IPS-20b (cell line): ENCODE results near the gene CCT3.

Experiments used
- H3K27ac ChIP-seq: one replicate; pipeline ENCODE4 v1.5.1; 2013; ENCODE audit warnings: low read length
- H3K27me3 ChIP-seq: 2 replicates; pipeline ENCODE4 v1.6.1; 2013; ENCODE audit warnings: mild to moderate bottlenecking, low read length, inconsistent platforms; ENCODE audit not compliant: insufficient read depth
- H3K36me3 ChIP-seq: 2 replicates; pipeline ENCODE4 v1.6.1; 2013; ENCODE audit warnings: low read depth, mild to moderate bottlenecking, inconsistent platforms, low read length, moderate library complexity; ENCODE audit not compliant: insufficient read depth
- H3K4me1 ChIP-seq: 2 replicates; pipeline ENCODE4 v1.6.1; 2013; ENCODE audit warnings: mild to moderate bottlenecking, control low read depth, inconsistent platforms, low read length, moderate library complexity; ENCODE audit not compliant: insufficient read depth
- H3K4me3 ChIP-seq: 2 replicates; pipeline ENCODE4 v1.5.1; 2013; ENCODE audit warnings: mild to moderate bottlenecking, low read length, inconsistent platforms
- H3K9ac ChIP-seq: 2 replicates; pipeline ENCODE4 v1.6.1; 2013; ENCODE audit warnings: low read depth, mild to moderate bottlenecking, inconsistent platforms, low read length, moderate library complexity
- H3K9me3 ChIP-seq: 2 replicates; pipeline ENCODE4 v1.6.1; 2013; ENCODE audit warnings: mild to moderate bottlenecking, low read depth, low read length, inconsistent platforms; ENCODE audit not compliant: insufficient read depth

The CCT3 gene

GRCh38 chr1:156310962-156311361 is 27.1 kb downstream of the CCT3 start:
- Histone ChIP-seq H3K9ac (no peak overlapping the region), H3K4me3 (no peak overlapping the region), H3K9me3 (no peaks in the 10 kb centered on the region), H3K27me3 (no peaks in the 10 kb centered on the region), H3K4me1 (no peaks in the 10 kb centered on the region), H3K27ac (no peak overlapping the region), H3K36me3 (peaks cover 94% of the 10 kb centered on the region)

- Histone ChIP-seq H3K9me3 (no peaks in the 10 kb centered on the region), H3K36me3 (peaks cover 78% of the 10 kb centered on the region), H3K4me1 (no peaks in the 10 kb centered on the region), H3K4me3 (no peak overlapping the region), H3K27ac (no peak overlapping the region), H3K27me3 (no peaks in the 10 kb centered on the region), H3K9ac (no peak overlapping the region)
Observed at GRCh38 chr1:156308078-156308477, 30.0 kb downstream of the CCT3 start.

GRCh38 chr1:156305215-156305614 is 32.9 kb downstream of the CCT3 start:
- Histone ChIP-seq H3K4me3 (no peak overlapping the region), H3K36me3 (peaks cover 49% of the 10 kb centered on the region), H3K4me1 (no peaks in the 10 kb centered on the region), H3K9me3 (no peaks in the 10 kb centered on the region), H3K27me3 (no peaks in the 10 kb centered on the region), H3K9ac (no peak overlapping the region), H3K27ac (no peak overlapping the region)

GRCh38 chr1:156303241-156303640 is 34.9 kb downstream of the CCT3 start:
- H3K9me3 ChIP-seq = no peaks in the 10 kb centered on the region
- H3K36me3 ChIP-seq = peaks cover 29% of the 10 kb centered on the region
- no peak overlapping the region for H3K27ac ChIP-seq
- H3K27me3 ChIP-seq = no peaks in the 10 kb centered on the region
- H3K9ac ChIP-seq = no peak overlapping the region
- H3K4me3 ChIP-seq = no peak overlapping the region
- no peaks in the 10 kb centered on the region for H3K4me1 ChIP-seq

GRCh38 chr1:156298852-156299357 is 39.2 kb downstream of the CCT3 start, which contains the start of gene VHLL:
TSS of gene VHLL (minus strand) at chr1:156299307. CDS start at chr1:156299189, 118 bp downstream.
- H3K4me3 ChIP-seq = no peak within 1 kb of the TSS
- H3K36me3 ChIP-seq = peaks cover under 1% of the 10 kb centered on the region; the same call in 1 of the 2 replicates
- H3K4me1 ChIP-seq = no peaks in the 10 kb centered on the region; the same call in 1 of the 2 replicates
- no peak within 1 kb of the TSS for H3K27ac ChIP-seq
- H3K9me3 ChIP-seq = no peaks in the 10 kb centered on the region
- no peak within 1 kb of the TSS for H3K9ac ChIP-seq
- no peaks in the 10 kb centered on the region for H3K27me3 ChIP-seq

- H3K4me1 ChIP-seq = peaks cover 4% of the 10 kb centered on the region; the same call in 1 of the 2 replicates
- peaks cover 4% of the 10 kb centered on the region; the same call in 1 of the 2 replicates for H3K36me3 ChIP-seq
- peak within 1 kb of the TSS; percentile 82 for H3K4me3 ChIP-seq
- H3K27me3 ChIP-seq = no peaks in the 10 kb centered on the region
- H3K9ac ChIP-seq = peak within 1 kb of the TSS; percentile 81
- H3K27ac ChIP-seq = no peak within 1 kb of the TSS
- no peaks in the 10 kb centered on the region for H3K9me3 ChIP-seq
Observed at GRCh38 chr1:156295391-156295947, 42.6 kb downstream of the CCT3 start, which contains the start of gene GLMP. TSS of gene GLMP (minus strand) at chr1:156295679. CDS start at chr1:156295645, 34 bp downstream.

GRCh38 chr1:156293895-156294294 is 44.2 kb downstream of the CCT3 start:
- H3K4me3 ChIP-seq = no peak overlapping the region
- H3K9ac ChIP-seq = no peak overlapping the region
- H3K27me3 ChIP-seq = no peaks in the 10 kb centered on the region
- H3K27ac ChIP-seq = no peak overlapping the region
- H3K36me3 ChIP-seq = peaks cover 5% of the 10 kb centered on the region; the same call in 1 of the 2 replicates
- no peaks in the 10 kb centered on the region for H3K9me3 ChIP-seq
- H3K4me1 ChIP-seq = peaks cover 4% of the 10 kb centered on the region; the same call in 1 of the 2 replicates

- no peaks in the 10 kb centered on the region for H3K9me3 ChIP-seq
- no peak overlapping the region for H3K27ac ChIP-seq
- no peak overlapping the region for H3K4me3 ChIP-seq
Observed at GRCh38 chr1:156293098-156293434, 45.0 kb downstream of the CCT3 start.

GRCh38 chr1:156291226-156292061 is 46.6 kb downstream of the CCT3 start:
- Histone ChIP-seq H3K36me3 (peaks cover 9% of the 10 kb centered on the region; the same call in 1 of the 2 replicates), H3K9ac (peak overlapping the region; percentile 76), H3K4me1 (peaks cover 4% of the 10 kb centered on the region; the same call in 1 of the 2 replicates), H3K9me3 (no peaks in the 10 kb centered on the region), H3K4me3 (peak overlapping the region; percentile 86), H3K27me3 (no peaks in the 10 kb centered on the region), H3K27ac (peak overlapping the region; percentile 28)

More at GRCh38 chr1:156293098-156293434, 45.0 kb downstream of the CCT3 start:
- Histone ChIP-seq H3K27me3 (no peaks in the 10 kb centered on the region), H3K36me3 (peaks cover 9% of the 10 kb centered on the region; the same call in 1 of the 2 replicates), H3K4me1 (peaks cover 4% of the 10 kb centered on the region; the same call in 1 of the 2 replicates), H3K9ac (no peak overlapping the region)

- H3K36me3 ChIP-seq = peaks cover 9% of the 10 kb centered on the region; the same call in 1 of the 2 replicates
- no peak overlapping the region for H3K4me3 ChIP-seq
- peaks cover 4% of the 10 kb centered on the region; the same call in 1 of the 2 replicates for H3K4me1 ChIP-seq
- no peaks in the 10 kb centered on the region for H3K9me3 ChIP-seq
- no peaks in the 10 kb centered on the region for H3K27me3 ChIP-seq
- H3K27ac ChIP-seq = no peak overlapping the region
- no peak overlapping the region for H3K9ac ChIP-seq
Observed at GRCh38 chr1:156289857-156290256, 48.2 kb downstream of the CCT3 start.

GRCh38 chr1:156286061-156286460 is 52.0 kb downstream of the CCT3 start:
- H3K4me3 ChIP-seq = no peak overlapping the region
- H3K27me3 ChIP-seq = no peaks in the 10 kb centered on the region
- H3K9me3 ChIP-seq = no peaks in the 10 kb centered on the region
- H3K27ac ChIP-seq = no peak overlapping the region
- 0 out of 2 replicates have a peak, but pooled peaks cover 6% of the 10 kb centered on the region for H3K36me3 ChIP-seq
- no peak overlapping the region for H3K9ac ChIP-seq
- H3K4me1 ChIP-seq = peaks cover 12% of the 10 kb centered on the region
